ENCODE data around the gene KIAA0513. TPM values are rescaled to one million over a fixed set of nuclear protein-coding genes. Genes with fewer than 3 reads are reported as not detected.

Gene KIAA0513
- total RNA-seq, 1 donor from 2014 or later, result 12.5 TPM

GRCh38 chr16:85127379-85127723, 99.8 kb downstream of the KIAA0513 start:
- no peak for TF ChIP-seq CTCF (conservative IDR thresholded peaks at IDR 0.05; ENCODE audit: low read depth, low read length)
- no peak for DNase-seq (ENCODE audit: low read depth)
- H3K4me3 ChIP-seq (ENCODE audit: low read depth, low read length), result no peak overlapping the region

GRCh38 chr16:85128079-85128837, 100.7 kb downstream of the KIAA0513 start:
- no peak for TF ChIP-seq CTCF (conservative IDR thresholded peaks at IDR 0.05; ENCODE audit: low read depth, low read length)
- no peak for DNase-seq (ENCODE audit: low read depth)
- H3K4me3 ChIP-seq (ENCODE audit: low read depth, low read length), result no peak overlapping the region

- DNase-seq (ENCODE audit: low read depth), result no peak
- TF ChIP-seq CTCF (conservative IDR thresholded peaks at IDR 0.05; ENCODE audit: low read depth, low read length), result no peak
- no peak overlapping the region for H3K4me3 ChIP-seq (ENCODE audit: low read depth, low read length)
Measured at GRCh38 chr16:85129876-85130704, 102.5 kb downstream of the KIAA0513 start.

GRCh38 chr16:85130705-85131028, 103.1 kb downstream of the KIAA0513 start:
- TF ChIP-seq CTCF (conservative IDR thresholded peaks at IDR 0.05; ENCODE audit: low read depth, low read length), result no peak
- no peak for DNase-seq (ENCODE audit: low read depth)
- no peak overlapping the region for H3K4me3 ChIP-seq (ENCODE audit: low read depth, low read length)

- no peak overlapping the region for H3K4me3 ChIP-seq (ENCODE audit: low read depth, low read length)
- TF ChIP-seq CTCF (conservative IDR thresholded peaks at IDR 0.05; ENCODE audit: low read depth, low read length), result no peak
- DNase-seq (ENCODE audit: low read depth), result no peak
Measured at GRCh38 chr16:85132456-85133289, 105.1 kb downstream of the KIAA0513 start.

GRCh38 chr16:85133290-85133599, 105.7 kb downstream of the KIAA0513 start:
- no peak for TF ChIP-seq CTCF (conservative IDR thresholded peaks at IDR 0.05; ENCODE audit: low read depth, low read length)
- no peak for DNase-seq (ENCODE audit: low read depth)
- no peak overlapping the region for H3K4me3 ChIP-seq (ENCODE audit: low read depth, low read length)
